Mucosa of gallbladder (tissue), 1 donor: ENCODE results near the gene SNTA1. TPM values are rescaled to one million over a fixed set of nuclear protein-coding genes. Genes with fewer than 3 reads are reported as not detected.
A peak's percentile ranks its signal among the peaks of the same experiment; 100 is the strongest.
"Not testable (repeated sequence)": the region's sequence is repeated elsewhere in the genome, so short reads cannot be mapped to it uniquely, and the experiment has no call there.

Experiments used
- DNase-seq: peaks from one replicate; pipeline ENCODE4 v3.0.0-alpha.2; 2020; ENCODE audit warnings: low spot score
- total RNA-seq: library from RNA; stranded (reverse); gene quantifications from one replicate; pipeline ENCODE4 v1.2.1, GENCODE V29; 2021
- donor health status: DM: no; HTN: no; CAD: no.

SNTA1 gene
- total RNA-seq, 1 donor from 2014 or later, result 13.0 TPM

GRCh38 chr20:33465481-33466302 lies 22.1 kb upstream of the SNTA1 start:
- DNase-seq, result no peak

GRCh38 chr20:33464759-33465158 lies 21.2 kb upstream of the SNTA1 start:
- DNase-seq, result not testable (repeated sequence)

DNA sequence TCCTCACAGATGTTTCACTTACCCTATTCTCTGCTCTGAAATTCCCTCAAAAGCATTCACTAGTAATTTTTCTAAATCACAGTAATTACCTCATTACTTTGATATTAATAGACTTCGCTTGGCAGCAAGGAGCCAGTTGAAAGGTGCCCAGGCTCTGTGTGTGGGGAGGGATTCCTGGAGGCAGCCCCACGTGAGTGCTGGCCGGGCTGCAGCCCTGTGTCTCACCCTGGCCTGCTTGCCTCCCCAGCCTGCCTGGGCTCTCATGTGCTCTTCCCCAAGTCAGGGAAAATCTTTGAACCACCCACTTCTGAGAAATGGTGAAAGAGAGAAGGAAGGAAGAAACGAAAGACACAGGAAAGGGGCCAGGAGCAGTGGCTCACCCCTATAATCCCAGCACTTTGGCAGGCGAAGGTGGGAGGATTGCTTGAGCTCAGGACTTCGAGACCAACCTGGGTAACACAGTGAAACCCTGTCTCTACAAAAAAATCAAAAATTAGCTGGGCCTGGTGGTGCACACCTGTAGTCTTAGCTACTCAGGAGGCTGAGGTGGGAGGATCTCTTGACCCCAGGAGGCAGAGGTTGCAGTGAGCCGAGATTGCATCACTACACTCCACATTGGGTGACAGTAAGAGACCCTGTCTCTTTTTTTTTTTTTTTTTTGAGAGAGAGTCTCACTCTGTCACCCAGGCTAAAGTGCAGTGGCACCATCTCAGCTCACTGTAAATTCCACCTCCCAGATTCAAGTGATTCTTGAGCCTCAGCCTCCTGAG lies 20.0 kb upstream of the SNTA1 start:
- DNase-seq, result no peak

GRCh38 chr20:33460711-33461110 lies 17.1 kb upstream of the SNTA1 start:
- no peak for DNase-seq

- no peak for DNase-seq
Observed at GRCh38 chr20:33459599-33459998, 16.0 kb upstream of the SNTA1 start.

DNA sequence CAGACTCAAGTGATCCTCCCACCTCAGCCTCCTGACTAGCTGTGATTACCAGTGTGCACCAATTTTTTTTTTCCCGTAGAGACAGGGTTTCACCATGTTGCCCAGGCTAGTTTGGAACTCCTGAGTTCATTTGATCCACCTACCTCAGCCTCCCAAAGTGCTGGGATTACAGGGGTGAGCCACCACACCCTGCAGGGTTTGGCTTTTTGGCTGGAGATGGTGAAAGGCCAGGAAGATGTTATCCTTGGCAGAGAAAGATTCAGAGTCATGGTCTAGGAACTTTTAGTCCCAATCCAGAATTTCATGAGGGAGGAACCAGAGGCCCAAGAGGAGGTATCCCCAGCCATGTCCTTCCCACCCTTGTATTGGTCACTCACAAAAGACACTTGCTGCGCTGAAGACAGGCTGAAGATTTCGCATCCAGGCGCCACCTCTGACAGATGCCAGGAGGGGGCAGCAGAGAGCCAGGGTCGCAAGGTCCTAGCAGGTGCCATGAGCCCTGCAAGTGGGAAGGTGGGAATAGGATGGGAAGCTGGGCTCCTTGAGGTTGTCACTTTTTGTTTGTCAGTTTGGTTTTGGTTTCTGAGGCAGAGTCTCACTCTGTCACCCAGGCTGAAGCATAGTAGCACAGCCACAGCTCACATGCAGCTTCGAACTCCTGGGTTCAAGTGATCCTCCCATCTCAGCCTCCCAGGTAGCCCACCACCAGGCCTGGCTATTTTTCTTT lies 13.5 kb upstream of the SNTA1 start:
- peak; percentile 86 for DNase-seq

DNA sequence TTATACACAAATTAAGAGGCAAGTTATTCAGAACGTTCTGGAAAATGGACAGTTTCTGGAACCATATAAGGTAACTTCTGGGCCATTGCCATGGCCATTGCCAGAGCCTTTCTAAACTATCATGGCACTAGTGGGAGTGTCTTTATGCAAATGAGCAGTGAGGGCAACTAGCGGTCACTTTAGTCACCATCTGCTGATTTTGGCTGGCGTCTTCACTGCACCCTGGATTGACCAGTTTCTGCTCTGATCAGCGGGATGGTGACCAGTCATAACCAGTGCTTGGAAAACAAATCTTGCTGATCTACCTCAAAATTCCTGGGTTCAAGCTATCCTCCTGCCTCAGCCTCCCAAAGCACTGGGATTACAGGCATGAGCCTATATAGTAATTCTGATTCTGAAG lies 7.3 kb upstream of the SNTA1 start:
- DNase-seq, result no peak

GRCh38 chr20:33445881-33446625 lies 2.5 kb upstream of the SNTA1 start:
- no peak for DNase-seq

- no peak for DNase-seq
Observed at GRCh38 chr20:33444797-33445560, 1.4 kb upstream of the SNTA1 start.

DNA sequence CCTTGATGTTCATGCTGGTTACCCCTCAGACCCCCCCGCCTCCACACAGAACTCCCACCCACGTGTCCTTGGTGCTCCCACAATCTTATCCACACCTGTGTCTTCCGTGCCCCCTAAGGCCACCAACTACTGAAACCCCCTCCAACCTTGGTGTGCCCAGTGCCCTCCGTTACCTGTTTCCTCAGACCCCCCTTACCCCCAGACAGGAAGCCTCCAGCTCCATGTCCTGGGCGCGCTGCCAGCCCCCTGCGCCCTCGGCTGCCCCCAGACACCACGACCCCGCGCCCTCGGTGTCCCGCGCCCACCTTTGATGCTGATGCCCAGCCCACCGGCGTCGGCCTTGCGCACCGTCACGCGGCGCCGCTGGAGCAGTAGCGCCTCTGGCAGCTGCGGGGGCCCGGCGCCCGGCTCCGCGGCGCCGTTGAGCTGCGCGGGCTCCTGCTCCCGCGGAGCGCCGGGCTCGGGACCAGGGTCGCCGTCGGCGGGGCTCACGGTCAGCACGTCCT lies 504 bp downstream of the SNTA1 start:
- DNase-seq, result no peak

- DNase-seq, result no peak
Observed at GRCh38 chr20:33442136-33443005, 1.2 kb downstream of the SNTA1 start.

- no peak for DNase-seq
Observed at GRCh38 chr20:33441142-33441955, 2.2 kb downstream of the SNTA1 start.

GRCh38 chr20:33440562-33440961 lies 3.0 kb downstream of the SNTA1 start:
- not testable (repeated sequence) for DNase-seq

- DNase-seq, result no peak
Observed at GRCh38 chr20:33438481-33438880, 5.1 kb downstream of the SNTA1 start.

DNA sequence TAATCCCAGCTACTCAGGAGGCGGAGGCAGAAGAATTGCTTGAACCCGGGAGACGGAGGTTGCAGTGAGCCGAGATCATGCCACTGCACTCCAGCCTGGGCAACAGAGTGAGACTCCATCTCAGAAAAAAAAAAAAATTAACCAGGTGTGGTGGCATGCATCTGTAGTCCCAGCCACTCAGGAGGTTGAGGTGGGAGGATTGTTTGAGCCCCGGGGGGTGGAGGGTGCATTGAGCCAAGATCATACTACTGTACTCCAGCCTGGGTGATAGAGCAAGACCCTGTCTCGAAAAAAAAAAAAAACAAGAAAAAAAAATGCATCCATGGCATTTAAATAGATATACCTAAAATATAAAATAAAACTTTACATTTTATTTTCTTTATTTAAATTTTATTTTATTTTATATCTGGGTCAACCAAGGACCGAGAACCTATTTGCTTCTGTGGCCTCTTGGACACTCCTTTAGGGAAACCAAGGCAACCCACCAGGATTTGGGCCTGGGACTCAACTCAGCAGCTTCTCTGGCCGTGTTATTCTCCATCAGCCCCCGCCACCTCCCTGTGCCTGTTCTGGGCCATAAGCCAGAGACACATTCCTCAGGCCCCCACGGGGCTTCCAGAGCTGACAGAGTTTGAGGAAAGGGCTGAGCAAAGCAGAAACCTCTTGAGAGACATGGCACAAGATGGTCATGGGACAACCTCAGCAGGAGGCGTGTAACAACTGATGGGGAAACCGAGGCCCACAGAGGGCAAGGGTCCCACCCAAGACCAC lies 6.2 kb downstream of the SNTA1 start:
- DNase-seq, result no peak

DNA sequence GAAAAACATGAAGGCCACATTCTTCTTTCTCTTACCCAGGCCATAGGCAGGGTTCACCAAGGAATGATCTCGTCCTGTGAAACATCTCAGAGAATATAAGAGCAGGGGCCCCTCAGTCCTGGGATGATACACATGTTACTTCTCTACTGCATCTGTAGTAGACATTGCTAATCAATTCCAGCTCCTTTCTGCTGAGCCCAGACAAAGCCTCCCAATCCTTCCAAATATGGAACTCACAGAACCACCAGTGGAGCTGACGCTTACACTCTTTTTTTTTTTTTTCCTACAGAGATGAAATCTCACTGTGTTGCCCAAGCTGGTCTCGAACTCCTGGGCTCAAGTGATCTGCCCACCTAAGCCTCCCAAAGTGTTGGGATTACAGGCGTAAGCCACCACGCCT lies 9.1 kb downstream of the SNTA1 start:
- DNase-seq, result no peak

DNA sequence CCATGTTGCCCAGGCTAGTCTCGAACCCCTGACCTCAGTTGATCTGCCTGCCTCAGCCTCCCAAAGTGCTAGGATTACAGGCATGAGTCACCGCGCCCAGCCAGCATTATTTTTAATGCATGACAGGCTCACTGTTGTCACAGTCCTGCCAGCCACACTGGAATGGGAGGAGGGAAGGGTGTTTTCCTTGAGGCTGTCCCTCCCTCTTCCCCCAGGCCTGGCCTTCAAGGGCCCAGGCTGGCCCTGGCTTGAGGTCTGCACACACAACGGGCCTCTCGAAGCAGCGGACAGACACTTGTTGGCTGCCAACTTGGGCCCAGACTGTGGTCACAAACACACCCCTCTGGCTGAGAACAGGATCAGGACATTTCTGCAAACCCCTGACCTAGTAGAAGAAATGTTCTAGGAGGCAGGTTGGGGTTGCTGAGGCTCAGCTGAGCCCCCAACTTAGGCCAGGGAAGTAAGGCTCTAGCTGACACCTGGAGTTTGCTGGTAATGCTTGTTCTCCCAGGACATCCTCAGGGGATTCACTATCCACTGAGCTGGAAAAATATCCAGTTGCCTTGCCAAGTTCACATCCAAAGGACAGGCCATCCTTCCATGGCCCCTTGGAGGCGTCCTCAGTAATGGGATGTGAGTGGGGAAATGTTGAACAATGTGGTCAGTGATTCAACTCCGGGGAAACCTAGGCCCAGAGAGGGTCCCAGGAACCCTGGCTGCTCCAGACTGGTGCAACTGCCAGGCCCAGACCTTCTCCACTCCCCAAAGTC lies 9.9 kb downstream of the SNTA1 start:
- no peak for DNase-seq
